Astrocyte of the spinal cord (primary cell): ENCODE results near the gene CCBE1.
"Not testable (repeated sequence)": the region's sequence is repeated elsewhere in the genome, so short reads cannot be mapped to it uniquely, and the experiment has no call there.

Experiments
- DNase-seq: peaks from one replicate; pipeline ENCODE4 v3.0.0; 2011; ENCODE audit warnings: low read depth, low spot score
- H3K4me3 ChIP-seq: 2 replicates; pipeline ENCODE4 v1.5.1; 2011; ENCODE audit warnings: low read depth, mild to moderate bottlenecking, low read length, moderate library complexity
- CTCF ChIP-seq: IDR thresholded peaks from 2 replicates; pipeline ENCODE4 v1.5.1; 2012; ENCODE audit warnings: low read depth, mild to moderate bottlenecking, low read length, inconsistent platforms
- in situ Hi-C: cut with HindIII; loops from 2 replicates; pipeline ENCODE4 v1.10.0; 2017; ENCODE audit warnings: low sequenced_read_pairs

CCBE1 gene

DNA sequence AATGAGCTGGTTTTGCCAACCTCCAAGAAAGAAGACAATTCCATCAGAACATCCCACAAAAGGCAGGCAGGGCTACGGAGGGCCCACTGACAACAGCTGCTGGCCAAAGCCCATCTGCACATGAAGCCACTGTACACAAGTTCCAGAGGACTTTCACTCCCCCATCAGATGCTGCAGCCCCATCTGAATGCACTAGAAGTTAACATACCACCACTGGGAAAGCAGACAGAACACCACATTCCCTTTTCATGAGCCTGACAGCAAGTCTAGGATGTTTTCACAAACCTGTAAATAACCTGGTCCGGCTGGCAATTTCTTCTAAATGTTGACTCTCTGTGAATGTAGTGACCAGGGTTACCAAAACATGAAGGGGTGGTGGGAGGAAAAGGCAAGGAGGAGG lies 41.5 kb downstream of the CCBE1 start:
- no peak for TF ChIP-seq CTCF
- DNase-seq = no peak
- in situ Hi-C loops = no loop called here
- no peak overlapping the region for H3K4me3 ChIP-seq

DNA sequence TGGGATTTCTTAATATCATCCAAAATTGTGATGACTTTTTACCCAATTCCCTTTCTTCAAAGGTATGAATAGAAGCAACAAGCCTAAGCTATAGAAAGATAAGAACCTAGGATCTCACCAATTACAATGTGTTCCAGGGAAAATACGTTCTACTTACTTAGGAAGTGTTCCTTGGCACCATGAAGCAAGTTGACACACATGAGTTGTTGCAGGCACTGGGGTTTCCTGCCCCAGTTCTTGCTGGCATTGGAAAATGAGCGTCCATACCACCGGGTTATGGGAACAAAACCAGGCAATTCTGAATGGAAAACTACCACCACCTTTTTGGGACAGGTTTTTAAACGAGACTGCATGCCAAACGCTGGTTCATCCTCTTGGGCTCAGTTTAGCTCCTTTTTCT lies 46.2 kb downstream of the CCBE1 start:
- no peak for DNase-seq
- in situ Hi-C loops = no loop called here
- TF ChIP-seq CTCF = no peak
- no peak overlapping the region for H3K4me3 ChIP-seq

GRCh38 chr18:59650266-59650820 lies 46.9 kb downstream of the CCBE1 start:
- in situ Hi-C loops = no loop called here
- no peak for TF ChIP-seq CTCF
- no peak overlapping the region for H3K4me3 ChIP-seq
- no peak for DNase-seq

- in situ Hi-C loops = no loop called here
- no peak for DNase-seq
These were observed 47.6 kb downstream of the CCBE1 start for GRCh38 chr18:59649591-59649990.

DNA sequence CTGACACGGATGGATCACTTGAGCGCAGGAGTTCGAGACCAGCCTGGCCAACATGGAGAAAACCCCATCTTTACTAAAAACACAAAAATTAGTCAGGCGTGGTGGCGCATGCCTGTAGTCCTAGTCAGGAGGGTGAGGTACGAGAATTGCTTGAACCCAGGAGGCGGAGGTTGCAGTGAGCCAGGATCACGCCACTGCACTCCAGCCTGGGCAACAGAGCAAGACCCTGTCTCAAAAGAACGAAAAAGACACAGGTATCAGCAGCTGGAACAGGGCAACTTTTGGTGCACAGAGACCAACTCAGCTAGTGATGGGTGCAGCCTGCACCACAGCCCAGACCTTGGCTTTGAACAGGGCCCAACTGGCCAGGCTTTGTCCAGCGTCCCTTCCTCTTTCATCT lies 48.8 kb downstream of the CCBE1 start:
- in situ Hi-C loops, DNase-seq, H3K4me3 ChIP-seq: not testable (repeated sequence)

More at GRCh38 chr18:59649591-59649990, 47.6 kb downstream of the CCBE1 start:
- H3K4me3 ChIP-seq = no peak overlapping the region
- TF ChIP-seq CTCF = no peak

DNA sequence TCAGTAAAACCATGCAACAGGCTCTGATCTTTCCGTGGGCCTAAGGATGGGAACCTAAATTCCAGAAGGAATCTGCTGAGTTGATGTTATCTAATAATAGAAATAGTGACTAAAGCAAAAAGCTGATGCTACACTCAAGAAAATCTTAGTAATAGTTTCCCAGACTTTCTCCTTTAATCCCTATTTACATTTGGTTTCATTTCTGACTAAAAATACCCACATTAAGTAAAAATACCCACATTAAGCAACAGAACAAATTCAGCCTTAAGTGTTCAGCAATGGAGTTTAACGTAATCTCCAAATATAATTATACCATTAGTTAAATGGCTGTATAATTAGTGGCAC lies 50.3 kb downstream of the CCBE1 start:
- in situ Hi-C loops = no loop called here
- TF ChIP-seq CTCF = no peak
- no peak overlapping the region for H3K4me3 ChIP-seq
- no peak for DNase-seq

- in situ Hi-C loops = no loop called here
- no peak for TF ChIP-seq CTCF
- no peak for DNase-seq
- no peak overlapping the region for H3K4me3 ChIP-seq
These were observed 50.8 kb downstream of the CCBE1 start for GRCh38 chr18:59646228-59646962.
